Smooth muscle cell of the brain vasculature (primary cell): ENCODE results near the gene ITM2B.

Experiments used
- DNase-seq: peaks from one replicate; pipeline ENCODE4 v3.0.0-alpha.2; 2012; ENCODE audit warnings: low read depth, low spot score

ITM2B gene

DNA sequence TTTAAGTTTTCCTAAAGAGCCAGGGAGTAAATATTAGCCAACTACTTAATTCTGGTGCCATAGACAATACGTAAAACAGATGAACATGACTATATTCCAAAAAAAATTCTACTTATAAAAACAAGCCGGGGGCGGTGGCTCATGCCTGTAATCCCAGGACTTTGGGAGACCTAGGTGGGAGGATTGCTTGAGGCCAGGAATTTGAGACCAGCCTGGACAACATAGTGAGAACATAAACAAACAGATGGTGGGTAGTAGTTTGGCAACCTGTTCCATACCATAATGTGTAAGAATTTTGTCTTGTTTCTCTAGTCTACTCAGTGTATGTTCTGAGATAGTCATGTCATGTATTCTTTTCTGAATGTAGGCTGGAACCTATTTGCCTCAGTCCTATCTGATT is 25.4 kb downstream of the ITM2B start:
- DNase-seq: no peak

DNA sequence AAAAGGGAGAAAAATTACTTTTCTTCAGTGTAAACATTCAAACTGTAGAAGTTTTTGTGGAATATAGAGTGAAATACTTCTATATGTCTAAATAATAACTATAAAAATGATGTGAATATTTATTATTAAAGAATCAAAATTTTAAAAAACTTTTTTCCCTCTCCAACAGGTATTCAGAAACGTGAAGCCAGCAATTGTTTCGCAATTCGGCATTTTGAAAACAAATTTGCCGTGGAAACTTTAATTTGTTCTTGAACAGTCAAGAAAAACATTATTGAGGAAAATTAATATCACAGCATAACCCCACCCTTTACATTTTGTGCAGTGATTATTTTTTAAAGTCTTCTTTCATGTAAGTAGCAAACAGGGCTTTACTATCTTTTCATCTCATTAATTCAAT is 28.0 kb downstream of the ITM2B start:
- DNase-seq: no peak

DNA sequence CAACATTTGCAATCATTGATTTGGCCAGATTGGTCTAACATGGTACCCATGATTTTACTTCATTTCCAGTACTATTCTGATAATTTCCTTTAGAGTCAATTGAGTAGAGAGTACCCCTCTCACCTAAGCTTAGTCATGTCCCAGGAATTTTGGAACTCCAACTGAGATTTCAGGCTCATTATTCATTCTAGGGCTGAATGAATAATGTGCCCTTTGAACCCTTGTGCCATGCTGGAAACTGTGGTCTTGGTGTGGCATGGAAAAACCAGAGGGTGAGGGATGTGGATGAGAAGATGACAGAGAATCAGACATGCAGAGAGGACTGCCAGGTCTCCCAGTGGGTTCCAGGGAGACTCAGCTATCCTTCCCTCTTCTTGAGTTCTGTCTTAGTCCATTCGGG is 30.2 kb downstream of the ITM2B start:
- no peak for DNase-seq

DNA sequence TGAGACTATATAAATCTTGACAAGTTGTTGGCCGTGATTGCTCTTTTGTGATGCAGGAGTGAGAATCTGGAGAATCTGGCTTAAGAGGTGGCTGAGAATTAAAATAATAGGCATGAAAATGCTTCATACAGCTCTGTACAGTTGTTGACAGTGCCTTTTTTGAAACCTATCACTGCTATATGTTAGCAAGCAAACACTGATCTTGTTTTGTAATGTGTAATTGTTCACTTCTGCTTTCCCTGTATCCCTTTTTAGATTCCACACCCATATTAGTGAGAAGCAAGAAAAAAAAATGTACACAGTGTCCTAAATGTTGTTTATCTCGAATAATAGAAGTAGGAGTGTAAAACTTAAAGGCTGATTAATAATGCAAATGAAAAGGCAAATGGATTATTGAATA is 31.1 kb downstream of the ITM2B start:
- no peak for DNase-seq

DNA sequence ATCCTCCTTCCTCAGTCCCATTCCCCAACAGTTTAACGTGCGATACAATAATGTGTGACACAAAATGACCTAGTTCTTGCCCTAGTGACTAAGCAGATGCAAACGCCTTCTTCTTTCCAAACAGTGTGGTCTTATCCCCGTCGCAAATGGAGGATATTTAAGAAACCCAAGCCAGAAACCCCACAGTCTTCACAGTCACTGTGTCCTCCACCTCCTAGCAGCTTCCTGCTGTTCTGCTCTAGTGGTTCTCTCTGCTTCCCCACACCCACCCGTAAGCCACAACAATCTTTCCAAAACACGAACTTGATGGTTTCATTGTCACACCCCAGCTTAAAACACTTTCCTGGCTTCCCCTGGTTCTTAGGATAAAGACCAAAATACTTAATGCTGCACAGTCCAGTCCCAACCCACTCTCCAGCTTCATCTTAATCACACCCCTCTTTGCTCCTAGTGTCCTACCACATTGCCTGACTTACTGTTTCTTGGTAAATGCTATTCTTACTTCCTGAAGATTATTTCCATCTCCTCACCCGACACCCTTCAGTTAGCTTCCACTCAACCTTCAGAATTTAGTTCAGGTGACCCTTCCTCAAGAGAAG is 32.3 kb downstream of the ITM2B start:
- DNase-seq: no peak

DNA sequence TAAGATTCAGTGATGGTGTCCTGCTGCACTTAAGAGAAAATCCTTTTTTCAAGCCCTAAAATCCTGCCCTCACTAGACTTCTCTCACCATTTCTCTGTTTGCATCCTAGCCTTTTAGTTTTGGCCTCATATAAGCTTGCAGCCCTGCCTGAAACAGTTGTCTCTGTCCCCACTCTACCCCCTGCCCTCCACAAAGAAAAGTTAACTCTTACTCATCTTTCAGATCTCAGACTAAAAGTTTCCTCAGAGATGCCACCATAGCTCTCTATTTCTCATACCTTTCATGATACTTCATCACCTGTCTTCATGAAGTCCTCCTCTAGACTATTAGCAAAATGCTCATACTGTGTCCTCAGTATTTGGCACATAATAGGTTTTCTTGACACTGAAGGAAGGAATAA is 33.1 kb downstream of the ITM2B start:
- no peak for DNase-seq

DNA sequence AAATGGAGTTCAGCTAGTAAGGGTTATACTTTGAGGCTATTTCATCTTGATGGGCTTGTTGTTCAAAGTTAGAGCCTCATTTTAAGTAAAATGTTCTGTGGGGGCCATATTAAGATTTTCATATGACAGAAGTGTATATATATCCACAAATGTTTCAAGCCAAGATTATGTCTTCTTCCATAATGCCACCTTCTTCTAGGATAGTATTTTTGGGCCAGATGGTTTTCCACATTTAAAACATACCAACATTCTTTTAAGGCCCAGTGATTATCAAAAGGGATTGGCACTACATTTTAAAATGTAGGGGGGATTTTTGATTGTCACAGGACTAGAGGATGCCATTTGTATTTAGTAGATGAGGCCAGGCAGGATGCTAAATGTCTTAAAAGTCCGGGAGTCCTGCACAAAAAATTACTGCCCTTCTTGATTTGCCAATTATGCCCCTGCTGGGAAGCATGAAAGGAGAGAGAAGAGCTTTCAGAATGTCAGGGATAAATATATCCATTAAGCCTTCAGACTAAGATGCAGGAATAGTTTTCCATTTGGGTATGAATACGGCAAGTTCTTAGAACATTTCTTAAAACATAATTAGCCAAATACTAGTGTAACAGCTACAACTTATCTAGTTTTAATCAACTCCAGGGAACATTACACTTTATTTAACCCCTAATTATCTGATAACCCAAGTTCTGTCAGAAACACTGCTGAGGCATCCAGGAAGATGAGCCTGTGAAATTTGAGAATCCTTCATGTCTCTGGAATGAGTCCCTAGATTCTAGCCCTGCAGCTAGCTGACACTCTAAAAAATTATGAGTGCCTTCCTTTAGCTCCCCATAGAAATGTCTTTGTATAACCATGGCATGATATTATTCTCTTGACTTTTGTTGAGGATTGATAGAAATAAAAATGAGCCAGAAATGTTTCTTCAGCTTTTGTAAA is 34.0 kb downstream of the ITM2B start:
- no peak for DNase-seq

DNA sequence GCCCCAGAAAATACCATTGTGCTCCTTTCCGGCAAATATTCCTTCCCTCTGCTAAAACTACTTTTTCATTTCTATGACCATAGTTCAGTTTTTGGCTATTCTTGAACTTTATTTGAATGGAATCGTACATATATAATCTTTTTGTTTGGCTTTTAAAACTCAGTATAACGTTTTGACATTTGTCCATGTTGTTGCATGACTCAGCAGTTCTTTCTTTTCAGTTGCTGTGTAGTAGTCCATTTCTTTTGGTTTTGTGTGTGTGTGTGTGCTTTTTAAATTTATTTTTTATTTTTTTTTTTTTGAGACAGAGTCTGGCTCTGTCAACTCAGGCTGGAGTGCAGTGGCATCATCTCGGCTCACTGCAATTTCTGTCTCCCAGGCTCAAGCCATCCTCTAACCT is 35.0 kb downstream of the ITM2B start:
- no peak for DNase-seq

DNA sequence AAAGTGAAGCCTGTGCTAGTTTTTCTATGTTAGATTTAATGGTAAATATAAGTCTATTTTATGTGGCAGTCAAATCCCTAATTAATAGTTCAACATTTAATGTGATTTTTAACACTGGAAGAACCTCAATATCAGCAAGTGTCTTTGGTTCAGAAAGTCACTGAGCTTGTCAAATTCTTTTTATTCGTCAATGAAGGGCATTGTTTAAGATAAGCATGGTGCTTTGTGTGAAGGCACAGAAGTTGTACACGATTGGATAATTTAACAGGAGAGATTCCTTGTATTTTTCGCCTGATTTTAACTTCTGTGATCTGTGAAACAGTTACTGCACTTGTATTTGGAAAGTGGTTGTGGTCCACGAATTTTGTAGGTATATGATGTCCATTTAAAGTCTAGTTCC is 40.3 kb downstream of the ITM2B start:
- DNase-seq: no peak

DNA sequence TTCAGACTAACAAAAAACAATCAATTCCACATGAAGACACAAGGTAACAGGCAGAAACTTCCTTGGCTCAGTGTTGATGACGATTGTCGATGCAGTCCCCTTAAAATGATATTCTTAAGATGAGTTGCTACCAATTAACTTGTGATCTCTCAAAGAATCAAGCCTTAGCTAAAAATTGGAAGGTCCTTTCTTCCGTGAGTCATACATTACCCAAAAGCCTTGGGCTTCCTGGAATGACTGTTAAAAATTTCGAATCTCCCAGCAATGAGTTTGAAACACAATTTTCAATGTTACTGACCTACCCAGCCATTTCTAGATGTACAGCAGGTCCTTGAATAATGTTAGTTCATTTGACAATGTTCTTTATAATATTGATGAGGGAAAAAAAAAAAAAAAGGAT is 42.5 kb downstream of the ITM2B start:
- DNase-seq: no peak

DNA sequence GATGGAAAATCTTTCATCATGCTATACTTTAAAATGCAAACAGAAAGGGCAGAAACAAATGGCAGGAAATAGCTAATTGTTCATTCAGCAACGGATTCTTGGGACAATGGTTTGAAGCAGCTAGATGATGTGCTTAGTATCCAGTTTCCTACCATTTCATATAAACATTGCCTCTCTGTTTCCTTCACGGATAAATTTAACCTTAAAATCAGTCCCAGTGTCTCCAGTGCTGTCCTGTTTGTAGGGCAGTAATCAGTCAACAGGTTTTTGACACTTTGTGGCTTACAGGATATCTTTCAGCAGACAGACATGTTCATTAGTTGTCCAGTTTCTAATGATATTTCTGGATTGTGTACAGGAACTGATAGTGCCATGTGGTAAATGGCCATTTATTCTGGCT is 45.8 kb downstream of the ITM2B start:
- DNase-seq: no peak

DNA sequence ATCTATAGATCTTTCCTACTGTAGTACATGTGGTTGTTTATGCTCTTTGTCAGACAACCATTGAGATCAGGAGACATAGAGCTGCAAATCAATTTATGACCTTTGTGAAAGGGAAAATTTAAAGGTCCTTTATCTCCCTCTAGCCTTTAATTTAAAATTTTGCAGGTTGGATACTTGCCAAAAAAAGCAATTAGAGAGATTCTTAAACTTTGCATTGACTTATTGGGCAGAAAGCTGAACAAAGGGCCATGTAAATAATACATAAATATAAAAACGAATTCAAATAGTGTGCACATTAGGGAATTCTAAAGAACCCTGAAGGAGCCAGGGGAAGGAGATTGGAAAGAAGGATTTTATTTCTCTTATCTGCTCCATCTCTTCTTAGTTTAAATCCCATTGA is 48.5 kb downstream of the ITM2B start:
- DNase-seq: no peak

DNA sequence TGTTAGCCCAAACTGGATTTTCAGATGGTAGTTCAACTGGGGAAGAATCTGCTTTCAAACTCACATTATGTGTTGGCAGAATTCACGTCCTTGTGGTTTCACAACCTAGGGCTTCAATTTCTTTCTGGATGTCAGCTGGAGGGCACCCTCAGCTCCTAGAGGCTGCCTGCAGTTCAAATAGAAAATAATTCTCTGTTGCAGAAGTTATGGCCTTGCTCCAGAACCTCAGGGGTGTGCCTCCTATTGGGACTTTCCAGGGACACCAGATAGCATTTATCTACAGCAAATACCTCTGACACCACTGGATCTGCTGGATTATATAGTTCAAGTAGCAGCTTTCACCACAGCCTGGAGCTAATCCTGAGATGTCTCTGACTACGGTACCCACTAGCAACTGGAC is 58.7 kb downstream of the ITM2B start:
- no peak for DNase-seq

DNA sequence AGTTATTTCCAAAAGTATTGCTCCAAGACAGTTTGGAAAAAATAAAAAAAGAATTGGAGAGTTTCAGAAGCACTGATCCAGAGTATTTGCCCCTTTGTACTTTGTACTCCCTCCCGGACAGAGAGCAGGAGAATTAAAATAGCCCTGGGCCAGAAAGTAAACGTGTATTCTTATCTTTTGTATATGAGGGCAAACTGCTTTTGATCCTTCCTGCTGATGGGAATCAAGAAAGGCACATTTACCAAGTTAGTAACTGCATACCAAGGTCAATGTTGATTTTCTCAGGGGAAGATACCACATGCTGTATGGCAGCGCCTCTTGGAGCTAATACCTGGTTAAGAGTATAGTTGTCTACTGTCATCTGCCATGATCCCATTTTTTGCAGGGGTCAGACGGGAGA is 59.6 kb downstream of the ITM2B start:
- no peak for DNase-seq

DNA sequence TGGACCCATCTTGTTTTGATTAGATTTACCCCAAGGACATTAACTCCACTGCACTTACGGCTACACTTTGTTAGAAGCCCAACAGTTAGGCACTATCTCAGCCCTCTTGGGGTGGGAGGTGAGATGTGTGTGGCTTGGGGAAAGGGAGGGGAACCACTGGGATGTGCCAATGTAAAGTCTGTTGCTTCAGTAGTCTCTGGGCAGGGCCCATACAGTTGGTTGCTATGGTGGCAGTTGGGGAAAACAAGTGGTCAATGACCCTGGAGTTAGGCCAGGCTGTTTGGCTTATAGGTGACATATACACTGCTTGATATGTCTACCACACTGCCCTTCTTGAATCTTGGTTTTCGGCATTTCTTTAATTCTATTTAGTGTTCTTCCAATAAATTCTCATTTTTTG is 61.6 kb downstream of the ITM2B start:
- DNase-seq: no peak

DNA sequence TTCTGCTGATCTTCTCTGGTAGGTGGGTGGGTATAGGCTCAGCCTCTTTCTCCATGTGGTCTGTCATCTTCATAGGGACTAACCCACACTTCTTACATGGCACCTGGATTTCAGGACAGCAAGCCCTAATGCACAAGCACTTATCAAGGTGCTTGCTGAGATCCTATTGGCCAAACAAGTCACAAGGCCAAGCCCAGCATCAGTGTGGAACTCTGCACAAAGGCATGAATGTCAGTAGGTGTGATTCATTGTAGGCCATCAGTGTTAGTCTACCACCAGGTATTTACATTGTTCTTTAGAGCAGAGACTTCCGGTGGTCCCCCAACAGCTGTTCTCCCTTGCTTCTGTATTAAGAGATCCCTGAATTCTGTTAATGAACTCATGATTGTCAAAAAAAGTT is 62.3 kb downstream of the ITM2B start:
- no peak for DNase-seq

DNA sequence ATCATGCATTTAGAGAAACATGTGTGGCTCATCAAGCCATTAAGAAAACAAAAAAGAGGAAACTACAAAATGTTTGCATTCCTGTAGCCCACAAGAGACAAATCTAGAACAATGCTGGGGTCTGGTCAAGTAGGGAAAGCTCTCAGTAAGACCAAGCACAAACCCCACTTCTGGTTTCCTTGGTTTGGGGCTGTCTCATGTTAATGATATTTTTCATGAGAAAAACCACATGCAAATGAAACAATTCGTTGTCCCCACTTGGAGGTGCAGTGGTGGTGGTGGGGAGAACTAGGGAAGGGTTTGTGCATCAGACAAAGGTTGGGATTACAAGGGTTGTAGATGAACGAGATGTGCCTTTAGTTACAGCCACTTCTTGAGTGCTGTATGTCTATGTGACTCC is 63.5 kb downstream of the ITM2B start:
- DNase-seq: no peak

DNA sequence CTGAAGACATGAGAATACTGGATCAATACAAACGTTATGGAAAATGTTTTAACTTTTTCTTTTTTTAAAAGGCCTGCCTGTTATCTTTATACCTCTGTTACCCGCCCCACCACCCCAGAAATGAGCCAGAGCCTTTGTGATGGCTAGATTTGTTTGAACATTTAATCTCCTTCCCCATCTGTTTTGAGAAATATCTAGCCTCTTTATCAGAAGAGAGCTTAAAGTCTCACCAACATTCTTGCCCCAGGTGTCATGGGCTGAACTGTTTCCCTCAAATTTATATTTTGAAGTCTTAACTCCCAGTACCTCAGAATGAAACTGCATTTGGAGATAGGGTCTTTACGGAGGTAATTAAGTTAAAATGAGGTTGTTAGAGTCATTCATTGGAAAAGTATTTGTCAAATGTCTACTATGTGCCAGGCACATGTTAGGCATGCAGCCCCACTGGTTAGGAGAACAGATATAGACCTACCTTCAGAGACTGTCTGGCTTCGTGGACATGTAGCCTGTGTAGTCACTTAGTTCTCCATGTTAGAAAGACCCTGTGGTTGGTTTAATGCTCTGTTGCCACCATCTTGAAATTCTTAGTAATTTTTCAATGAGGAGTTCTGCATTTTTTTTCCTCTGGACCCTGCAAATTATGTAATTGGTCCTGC is 64.3 kb downstream of the ITM2B start:
- DNase-seq: no peak

DNA sequence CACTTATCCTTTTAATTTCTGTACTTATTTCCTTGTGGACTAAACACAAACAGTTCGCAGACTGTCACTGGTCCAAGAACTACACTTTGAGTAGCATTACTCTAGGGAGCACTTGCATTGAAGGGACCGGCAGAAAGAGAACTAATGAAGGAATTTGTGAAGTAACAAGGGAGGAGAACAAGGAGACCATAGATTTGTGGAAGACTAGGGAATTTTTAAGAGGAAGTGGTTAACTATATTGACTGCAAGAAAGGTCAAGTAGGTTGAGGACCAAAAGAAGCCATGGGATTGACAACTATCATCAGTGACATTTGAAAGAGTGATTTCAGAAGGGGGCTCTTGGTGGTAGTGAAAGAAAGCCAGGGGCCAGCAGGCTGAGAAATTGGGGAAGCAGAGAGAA is 66.6 kb downstream of the ITM2B start:
- no peak for DNase-seq

DNA sequence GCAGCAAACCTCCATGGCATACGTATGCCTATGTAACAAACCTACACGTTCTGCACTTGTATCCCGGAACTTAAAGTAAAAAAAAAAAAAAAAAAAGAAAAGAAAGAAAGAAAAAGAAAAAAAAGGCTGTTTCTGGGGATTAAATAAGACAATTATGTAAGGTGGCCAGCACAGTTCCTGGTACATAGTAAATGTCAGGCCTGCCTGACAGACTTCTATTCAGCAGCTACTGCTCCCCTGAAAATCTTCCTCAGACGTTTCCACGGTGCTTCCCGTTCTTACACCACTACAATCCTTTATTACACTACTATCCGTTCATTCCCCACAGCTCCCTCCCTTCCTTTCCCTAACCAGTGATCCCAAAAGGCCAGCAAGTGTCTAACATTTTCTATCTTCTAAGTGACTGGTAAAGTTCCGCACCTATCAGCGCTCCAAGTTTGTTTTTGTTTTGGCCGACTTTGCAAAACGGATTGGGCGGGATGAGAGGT is 69.9 kb downstream of the ITM2B start:
- no peak for DNase-seq

DNA sequence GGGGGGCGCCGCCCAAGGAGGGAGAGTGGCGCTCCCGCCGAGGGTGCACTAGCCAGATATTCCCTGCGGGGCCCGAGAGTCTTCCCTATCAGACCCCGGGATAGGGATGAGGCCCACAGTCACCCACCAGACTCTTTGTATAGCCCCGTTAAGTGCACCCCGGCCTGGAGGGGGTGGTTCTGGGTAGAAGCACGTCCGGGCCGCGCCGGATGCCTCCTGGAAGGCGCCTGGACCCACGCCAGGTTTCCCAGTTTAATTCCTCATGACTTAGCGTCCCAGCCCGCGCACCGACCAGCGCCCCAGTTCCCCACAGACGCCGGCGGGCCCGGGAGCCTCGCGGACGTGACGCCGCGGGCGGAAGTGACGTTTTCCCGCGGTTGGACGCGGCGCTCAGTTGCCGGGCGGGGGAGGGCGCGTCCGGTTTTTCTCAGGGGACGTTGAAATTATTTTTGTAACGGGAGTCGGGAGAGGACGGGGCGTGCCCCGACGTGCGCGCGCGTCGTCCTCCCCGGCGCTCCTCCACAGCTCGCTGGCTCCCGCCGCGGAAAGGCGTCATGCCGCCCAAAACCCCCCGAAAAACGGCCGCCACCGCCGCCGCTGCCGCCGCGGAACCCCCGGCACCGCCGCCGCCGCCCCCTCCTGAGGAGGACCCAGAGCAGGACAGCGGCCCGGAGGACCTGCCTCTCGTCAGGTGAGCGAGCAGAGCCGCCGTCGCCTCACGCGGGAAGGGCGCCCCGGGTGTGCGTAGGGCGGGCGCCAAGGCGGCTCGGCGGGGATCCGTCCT is 70.5 kb downstream of the ITM2B start, which contains the start of gene RB1:
Gene RB1 (plus strand): TSS at position 393 of the 784 bp plus-strand sequence. CDS start 162 bp downstream, at position 555.
- peak; percentile 56 for DNase-seq
